BJ (cell line): ENCODE results near the gene MAP7. TPM values are rescaled to one million over a fixed set of nuclear protein-coding genes. Genes with fewer than 3 reads are reported as not detected.

Experiments used
- CTCF ChIA-PET: fragments of 350-600 bp; formaldehyde crosslinking; extraction: SDS; loops from one replicate; lab custom pipeline; 2021; ENCODE audit warnings: antibody characterized with exemption, inconsistent platforms; lab: Yijun Ruan, JAX
- POLR2A ChIA-PET: fragments of 300-600 bp; sonication (Branson Sonifier 250); formaldehyde crosslinking; extraction: SDS; loops from one replicate; lab custom pipeline; 2021; ENCODE audit warnings: antibody characterized with exemption; lab: Charles Lee
- DNase-seq: peaks from one replicate; pipeline ENCODE4 v3.0.0-alpha.2; 2011; ENCODE audit warnings: low read depth
- H3K27me3 ChIP-seq: 2 replicates; pipeline ENCODE4 v1.6.0; 2011; ENCODE audit warnings: low read length; ENCODE audit not compliant: control insufficient read depth, insufficient read depth
- H3K36me3 ChIP-seq: 2 replicates; pipeline ENCODE4 v1.5.1; 2011; ENCODE audit warnings: low read length; ENCODE audit not compliant: control insufficient read depth, insufficient read depth
- H3K4me3 ChIP-seq: 2 replicates; pipeline ENCODE4 v1.5.1; 2011; ENCODE audit warnings: low read depth, mild to moderate bottlenecking, control low read depth, low read length
- CTCF ChIP-seq: IDR thresholded peaks from 2 replicates; pipeline ENCODE4 v1.5.1; 2011; ENCODE audit warnings: low read depth, mild to moderate bottlenecking, control low read depth, inconsistent platforms, low read length, moderate library complexity; ENCODE audit not compliant: insufficient read depth
- polyA plus RNA-seq: library from polyadenylated mRNA; depleted of rRNA; stranded (reverse); fragments of >200 nt; gene quantifications from 2 replicates; pipeline ENCODE4 v1.2.3, GENCODE V29; 2011

MAP7 gene
- polyA plus RNA-seq, 1 experiment = 0.45 TPM

DNA sequence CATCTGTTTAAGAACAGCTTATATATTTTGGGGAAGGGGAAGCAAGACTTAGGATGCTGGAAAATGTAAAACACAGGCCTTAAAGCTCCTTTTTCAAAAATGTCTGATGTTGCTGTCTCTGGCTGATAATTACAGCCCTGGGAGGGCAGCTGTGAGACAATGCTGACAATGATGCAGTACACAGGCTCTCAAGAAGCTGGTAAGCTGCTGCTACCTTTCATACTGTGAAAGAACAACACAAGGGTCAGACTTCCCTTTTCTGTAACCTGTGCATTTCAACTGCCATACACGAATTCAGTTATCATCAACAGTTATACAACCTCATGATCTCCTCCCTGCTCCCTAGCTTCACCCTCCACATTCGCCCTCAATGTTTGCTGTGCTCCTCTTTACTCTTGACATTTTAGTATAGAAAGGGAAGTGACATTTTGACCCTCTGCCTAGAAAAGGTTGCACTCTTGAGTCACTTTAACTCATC, 25.2 kb downstream of the MAP7 start:
- TF ChIP-seq CTCF = no peak
- Histone ChIP-seq H3K27me3 (no peaks in the 10 kb centered on the region), H3K36me3 (no peaks in the 10 kb centered on the region), H3K4me3 (no peak overlapping the region)
- ChIA-PET CTCF (interaction anchor here (1.0 to 1.3 kb wide), 2 partner anchors 9 to 18 kb away, joined by 4 to 5 read pairs; no protein-coding TSS in a partner anchor), POLR2A (no interaction called here)
- no peak for DNase-seq

DNA sequence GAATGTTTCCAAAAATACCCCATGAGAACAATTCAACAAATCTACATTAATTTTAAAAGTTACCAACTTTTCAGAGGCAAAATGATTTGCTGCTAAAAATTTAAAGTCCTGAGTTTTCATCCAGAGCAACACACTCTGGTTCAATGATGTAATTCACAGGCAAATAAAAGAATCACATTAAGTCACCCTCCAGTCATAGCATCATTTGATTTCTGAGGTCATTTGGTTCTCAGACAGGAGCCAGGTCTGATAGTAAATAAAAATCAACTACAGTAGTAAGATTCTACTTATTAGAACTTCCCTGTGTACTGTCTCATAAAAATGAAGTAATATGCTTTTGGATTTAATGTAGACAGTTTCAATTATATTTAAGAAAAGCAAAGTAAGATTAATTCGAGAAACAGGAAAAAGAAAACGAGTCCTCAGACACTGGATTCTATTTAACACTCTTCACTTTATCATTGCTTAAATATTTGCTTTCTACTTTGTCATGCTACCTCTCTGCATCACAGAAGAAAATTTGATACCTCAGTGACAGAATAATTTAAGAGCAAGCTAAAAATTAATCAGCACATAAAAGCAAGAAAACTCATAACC, 25.8 kb downstream of the MAP7 start:
- Histone ChIP-seq H3K27me3 (no peaks in the 10 kb centered on the region), H3K36me3 (no peaks in the 10 kb centered on the region), H3K4me3 (no peak overlapping the region)
- POLR2A ChIA-PET = no interaction called here
- DNase-seq = no peak
- TF ChIP-seq CTCF = no peak
- CTCF ChIA-PET = interaction anchor here (1.0 kb wide), 1 partner anchor 9 kb away, joined by 5 read pairs; no protein-coding TSS in a partner anchor

DNA sequence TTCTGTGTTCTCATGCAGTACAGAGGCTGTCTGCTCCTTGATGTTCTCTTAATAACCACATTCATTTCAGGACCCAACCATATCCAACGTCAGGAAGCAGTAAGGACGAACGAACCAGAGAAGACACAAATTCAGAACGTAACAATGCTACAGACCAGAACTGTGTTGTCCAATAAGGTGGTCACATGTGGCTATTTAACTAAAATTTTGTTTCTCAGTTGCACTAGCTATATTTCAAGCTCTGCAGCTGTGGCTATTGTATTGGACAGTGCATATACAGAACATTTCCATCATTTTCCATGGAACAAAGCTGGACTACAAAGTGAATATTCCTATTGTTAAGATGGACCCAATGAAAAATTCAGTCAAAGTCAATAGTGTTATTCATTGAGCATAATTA, 27.0 kb downstream of the MAP7 start:
- CTCF ChIA-PET = no interaction called here

DNA sequence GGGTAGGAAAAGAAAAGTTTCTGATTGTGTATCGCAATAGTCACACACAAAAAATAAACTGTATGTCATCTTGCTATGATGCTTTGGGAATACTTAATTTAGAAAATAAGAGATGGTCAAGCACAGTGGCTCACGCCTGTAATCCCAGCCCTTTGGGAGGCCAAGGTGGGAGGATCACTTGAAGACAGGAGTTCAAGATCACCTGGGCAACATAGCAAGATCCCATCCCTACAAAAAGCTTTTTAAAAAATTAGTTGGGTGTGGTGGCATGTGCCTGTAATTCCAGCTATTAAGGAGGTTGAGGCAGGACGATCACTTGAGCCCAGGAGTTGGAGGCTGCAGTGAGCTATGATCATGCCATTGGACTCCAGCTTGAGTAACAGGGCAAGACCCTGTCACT, 27.6 kb downstream of the MAP7 start:
- no peak for DNase-seq
- Histone ChIP-seq H3K4me3 (no peak overlapping the region), H3K27me3 (no peaks in the 10 kb centered on the region), H3K36me3 (no peaks in the 10 kb centered on the region)
- ChIA-PET POLR2A (no interaction called here), CTCF (no interaction called here)
- no peak for TF ChIP-seq CTCF

More for the DNA sequence above, 27.0 kb downstream of the MAP7 start:
- Histone ChIP-seq H3K27me3 (no peaks in the 10 kb centered on the region), H3K4me3 (no peak overlapping the region), H3K36me3 (no peaks in the 10 kb centered on the region)
- DNase-seq = no peak
- no peak for TF ChIP-seq CTCF
- POLR2A ChIA-PET = no interaction called here

- Histone ChIP-seq H3K27me3 (no peaks in the 10 kb centered on the region), H3K4me3 (no peak overlapping the region), H3K36me3 (no peaks in the 10 kb centered on the region)
- TF ChIP-seq CTCF = no peak
- ChIA-PET CTCF (interaction anchor here (0.6 kb wide), 1 partner anchor 29 kb away, joined by 3 read pairs; the partner anchor contains the start of gene MAP7), POLR2A (no interaction called here)
- DNase-seq = no peak
Measured at GRCh38 chr6:136521911-136522310, 28.3 kb downstream of the MAP7 start.
